HFF-Myc (cell line): ENCODE measurements around the gene TMEM151B.
A peak's percentile ranks its signal among the peaks of the same experiment; 100 is the strongest.

Experiments used
- DNase-seq: peaks from one replicate; pipeline ENCODE4 v3.0.0-alpha.2; 2011; ENCODE audit warnings: low read depth; ENCODE audit errors: extremely low read depth
- H3K4me3 ChIP-seq: replicated peaks from 2 replicates; pipeline ENCODE4 v1.5.1; 2011; ENCODE audit warnings: low read depth, mild to moderate bottlenecking, control low read depth, low read length
- CTCF ChIP-seq: IDR thresholded peaks from 2 replicates; pipeline ENCODE4 v1.5.1; 2012; ENCODE audit warnings: mild to moderate bottlenecking, low read depth, low read length, control low read depth; ENCODE audit errors: missing control alignments

TMEM151B gene

GRCh38 chr6:44234101-44235025 is 35.9 kb upstream of the TMEM151B start:
- no peak for DNase-seq
- no peak overlapping the region for H3K4me3 ChIP-seq
- TF ChIP-seq CTCF, result peak; percentile 87

DNA sequence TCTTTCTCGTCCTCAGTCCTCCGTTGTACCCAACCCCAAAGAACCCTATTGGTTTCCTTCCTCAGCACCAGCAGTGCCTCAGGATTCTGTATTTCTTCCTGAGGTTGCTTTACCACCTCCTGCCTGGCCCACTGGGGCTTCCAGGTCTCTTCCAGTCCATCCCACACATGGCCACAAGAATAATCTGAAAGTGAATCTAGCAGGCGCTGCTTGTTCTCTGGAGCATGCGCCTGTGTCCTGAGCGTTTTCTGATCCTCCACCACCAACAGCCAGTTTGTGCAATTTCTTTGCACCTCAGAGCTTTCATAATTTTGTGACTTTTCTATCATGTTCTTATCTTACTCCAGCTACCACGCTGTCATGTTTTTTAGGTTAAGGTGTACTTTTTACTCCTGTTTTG is 35.0 kb upstream of the TMEM151B start:
- TF ChIP-seq CTCF, result no peak
- DNase-seq, result no peak
- no peak overlapping the region for H3K4me3 ChIP-seq

DNA sequence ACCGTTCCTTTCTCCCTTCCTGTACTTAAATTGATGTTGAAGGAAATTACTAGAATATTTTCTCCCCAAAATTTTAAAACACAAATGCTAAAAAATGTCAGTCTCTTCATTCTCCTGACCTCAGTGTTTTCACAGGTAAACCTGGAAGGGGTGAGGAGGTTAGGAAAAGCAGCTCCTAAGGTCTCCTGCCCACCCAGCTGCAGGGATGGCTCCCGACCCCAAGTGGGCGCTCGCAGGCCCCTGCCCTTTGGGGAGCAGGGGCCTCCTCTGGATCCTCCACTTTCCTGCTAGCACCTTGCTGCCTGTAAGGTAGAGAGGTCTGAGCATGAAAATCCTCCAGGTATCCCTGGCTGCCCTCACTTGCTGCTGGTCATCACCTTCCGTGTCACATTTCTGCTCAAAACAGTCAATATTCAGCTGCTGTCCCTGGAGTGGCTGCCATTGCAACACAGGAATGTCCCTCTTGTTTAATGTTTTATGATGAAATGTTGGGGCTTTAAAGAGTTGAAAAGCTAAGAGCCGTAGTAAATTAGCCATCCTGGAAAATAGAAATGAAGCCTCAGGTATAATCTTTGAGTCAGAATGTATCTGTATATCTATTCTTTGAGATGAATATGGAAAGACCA is 34.2 kb upstream of the TMEM151B start:
- TF ChIP-seq CTCF, result no peak
- no peak overlapping the region for H3K4me3 ChIP-seq
- DNase-seq, result no peak

- no peak for TF ChIP-seq CTCF
- peak overlapping the region; percentile 45 for H3K4me3 ChIP-seq
- peak; percentile 91 for DNase-seq
Measured at GRCh38 chr6:44237021-44237812, 33.0 kb upstream of the TMEM151B start.

GRCh38 chr6:44237813-44238433 is 32.3 kb upstream of the TMEM151B start:
- peak; percentile 93 for TF ChIP-seq CTCF
- no peak for DNase-seq
- H3K4me3 ChIP-seq, result peak overlapping the region; percentile 45

GRCh38 chr6:44238687-44239350 is 31.4 kb upstream of the TMEM151B start:
- no peak for TF ChIP-seq CTCF
- DNase-seq, result no peak
- no peak overlapping the region for H3K4me3 ChIP-seq
